Gastrocnemius medialis (tissue), 4 donors: ENCODE results near the gene SLA2.

Source experiments
- CTCF ChIP-seq, 5 experiments: fragments of 450-650 bp in 3 of 5; fragments of 200-600 bp in 2 of 5; sonication (generic) in 2 of 5; IDR thresholded peaks in 4 of 5; conservative IDR thresholded peaks in 1 of 5; 1 replicate in 4 of 5; 2 replicates in 1 of 5; pipeline ENCODE4 v1.5.1; 2016 to 2019; ENCODE audit warnings: antibody characterized with exemption in 5 of 5, mild to moderate bottlenecking in 3 of 5, moderate library complexity in 3 of 5
- POLR2A ChIP-seq, 2 donors: fragments of 450-650 bp; IDR thresholded peaks; one replicate each; pipeline ENCODE4 v1.6.1; 2017; ENCODE audit warnings: antibody characterized with exemption in 2 of 2, mild to moderate bottlenecking in 2 of 2, moderate library complexity in 2 of 2

- TF ChIP-seq CTCF (IDR thresholded peaks at IDR 0.05 in 4 of 5, conservative IDR thresholded peaks at IDR 0.05 in 1 of 5): no peak
- no peak for TF ChIP-seq POLR2A (IDR thresholded peaks at IDR 0.05)
Observed at GRCh38 chr20:36599912-36600345, 46.1 kb downstream of the SLA2 start.
